Left ventricle myocardium inferior (tissue), 1 donor: Measurements from ENCODE around the gene TRIM28. TPM values are rescaled to one million over a fixed set of nuclear protein-coding genes. Genes with fewer than 3 reads are reported as not detected.

Experiments
- DNase-seq: peaks from one replicate; pipeline ENCODE4 v3.0.0-alpha.2; 2020
- H3K27ac ChIP-seq: fragments of 200-600 bp; replicated peaks from 2 replicates; pipeline ENCODE4 v1.8.0; 2021
- H3K27me3 ChIP-seq: fragments of 200-600 bp; 2 replicates; pipeline ENCODE4 v1.8.0; 2021; ENCODE audit warnings: low read depth
- H3K36me3 ChIP-seq: fragments of 200-600 bp; 2 replicates; pipeline ENCODE4 v1.8.0; 2021
- H3K4me1 ChIP-seq: fragments of 200-600 bp; 2 replicates; pipeline ENCODE4 v1.8.0; 2021
- H3K4me3 ChIP-seq: fragments of 200-600 bp; 2 replicates; pipeline ENCODE4 v1.8.0; 2021; ENCODE audit warnings: mild to moderate bottlenecking, moderate library complexity
- H3K9me3 ChIP-seq: fragments of 200-600 bp; replicated peaks from 2 replicates; pipeline ENCODE4 v1.8.0; 2021
- intact Hi-C: fragments of 100-400 bp; cut with micrococcal nuclease; formaldehyde crosslinking; loops from one replicate; pipeline ENCODE4 v1.11.0; 2022
- microRNA-seq: library from miRNA; unstranded; fragments of <30 nt; microRNA quantifications from one replicate; pipeline ENCODE4 v1.2.0, GENCODE V29; 2020
- total RNA-seq: library from RNA; stranded (reverse); fragmentation: NEBNext Ultra II Directional; extraction: Animal tissue kit (Norgen Biotek cat#: 25700); gene quantifications from one replicate; pipeline ENCODE4 v1.2.1, GENCODE V29; 2021
- TF ChIP-seq, protein P1 (sequence below): fragments of 200-600 bp; IDR thresholded peaks from 2 replicates; pipeline ENCODE4 v1.8.0; 2021; ENCODE audit warnings: antibody characterized with exemption, mild to moderate bottlenecking, borderline replicate concordance
- donor health status: DM: no; HTN: yes; CAD: no; lungs with severe emphysema.

The TRIM28 gene
- total RNA-seq, 1 donor from 2014 or later, result 136 TPM

DNA sequence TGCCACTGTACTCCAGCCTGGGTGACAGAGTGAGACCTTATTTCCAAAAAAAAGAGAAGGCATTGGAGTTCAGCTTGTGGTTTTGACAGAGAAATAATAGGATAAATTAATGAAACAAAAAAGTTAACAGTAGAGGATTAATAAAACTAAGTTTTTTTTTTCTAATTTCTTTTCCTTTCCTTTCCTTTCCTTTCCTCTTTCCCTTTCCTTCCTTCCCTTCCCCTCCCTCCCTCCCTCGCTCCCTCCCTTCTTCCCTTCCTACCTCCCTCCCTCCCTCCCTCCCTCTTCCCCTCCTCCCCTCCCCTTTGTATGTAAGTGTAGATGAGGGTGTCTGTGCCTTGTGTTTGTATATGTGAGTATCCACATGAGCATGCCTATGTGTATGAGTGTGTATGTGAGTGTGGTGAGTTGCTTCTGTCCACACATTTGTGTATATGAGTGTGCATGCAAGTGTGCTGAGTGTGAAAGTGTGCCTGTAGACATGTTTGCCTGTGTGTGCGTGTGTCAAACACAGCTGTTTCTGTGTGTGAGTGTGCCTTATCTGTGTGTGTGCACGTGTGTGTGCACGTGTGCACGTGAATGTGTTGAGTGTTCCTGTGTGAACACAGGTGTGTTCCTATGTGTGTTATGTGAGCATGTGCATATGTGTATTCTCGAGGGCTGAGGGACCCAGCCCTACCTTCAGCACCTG lies 41.7 kb downstream of the TRIM28 start:
- intact Hi-C loops, result no loop called here
- Histone ChIP-seq H3K4me3 (no peak overlapping the region), H3K4me1 (peaks cover 13% of the 10 kb centered on the region), H3K9me3 (no peaks in the 10 kb centered on the region), H3K36me3 (peaks cover 28% of the 10 kb centered on the region), H3K27ac (no peak overlapping the region), H3K27me3 (no peaks in the 10 kb centered on the region)
- TF ChIP-seq, protein P1, sequence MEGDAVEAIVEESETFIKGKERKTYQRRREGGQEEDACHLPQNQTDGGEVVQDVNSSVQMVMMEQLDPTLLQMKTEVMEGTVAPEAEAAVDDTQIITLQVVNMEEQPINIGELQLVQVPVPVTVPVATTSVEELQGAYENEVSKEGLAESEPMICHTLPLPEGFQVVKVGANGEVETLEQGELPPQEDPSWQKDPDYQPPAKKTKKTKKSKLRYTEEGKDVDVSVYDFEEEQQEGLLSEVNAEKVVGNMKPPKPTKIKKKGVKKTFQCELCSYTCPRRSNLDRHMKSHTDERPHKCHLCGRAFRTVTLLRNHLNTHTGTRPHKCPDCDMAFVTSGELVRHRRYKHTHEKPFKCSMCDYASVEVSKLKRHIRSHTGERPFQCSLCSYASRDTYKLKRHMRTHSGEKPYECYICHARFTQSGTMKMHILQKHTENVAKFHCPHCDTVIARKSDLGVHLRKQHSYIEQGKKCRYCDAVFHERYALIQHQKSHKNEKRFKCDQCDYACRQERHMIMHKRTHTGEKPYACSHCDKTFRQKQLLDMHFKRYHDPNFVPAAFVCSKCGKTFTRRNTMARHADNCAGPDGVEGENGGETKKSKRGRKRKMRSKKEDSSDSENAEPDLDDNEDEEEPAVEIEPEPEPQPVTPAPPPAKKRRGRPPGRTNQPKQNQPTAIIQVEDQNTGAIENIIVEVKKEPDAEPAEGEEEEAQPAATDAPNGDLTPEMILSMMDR, result no peak
- DNase-seq, result no peak

DNA sequence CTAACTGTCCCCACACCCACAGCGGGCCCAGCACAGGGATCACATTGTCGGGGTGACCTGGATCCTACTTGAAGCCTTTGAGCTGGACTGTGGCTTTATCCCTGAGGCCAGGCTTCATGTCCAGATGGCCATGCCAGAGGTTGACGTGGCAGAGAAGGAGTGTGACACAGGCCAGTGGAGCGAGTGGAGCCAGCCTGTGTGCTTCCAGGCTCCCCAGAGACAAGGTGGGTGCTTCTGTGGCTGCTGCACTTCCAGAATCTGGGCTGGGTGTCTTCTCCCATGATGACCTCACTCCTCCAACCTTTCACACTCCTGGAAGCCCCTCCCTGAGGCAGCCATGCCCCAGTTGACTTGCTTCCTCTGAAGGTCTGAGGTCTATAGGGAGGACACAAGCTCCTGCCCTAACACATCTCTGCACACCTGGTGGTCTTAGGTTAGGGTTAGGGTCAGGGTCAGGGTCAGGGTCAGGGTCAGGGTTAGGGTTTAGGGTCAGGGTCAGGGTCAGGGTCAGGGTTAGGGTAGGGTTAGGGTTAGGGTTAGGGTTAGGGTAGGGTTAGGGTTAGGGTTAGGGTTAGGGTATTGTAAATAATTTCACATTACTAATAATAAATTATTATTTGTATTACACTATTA lies 42.4 kb downstream of the TRIM28 start:
- Histone ChIP-seq H3K27me3 (no peaks in the 10 kb centered on the region), H3K9me3 (no peaks in the 10 kb centered on the region), H3K4me1 (peaks cover 7% of the 10 kb centered on the region), H3K36me3 (peaks cover 28% of the 10 kb centered on the region), H3K4me3 (no peak overlapping the region), H3K27ac (no peak overlapping the region)
- TF ChIP-seq, protein P1, result no peak
- intact Hi-C loops, result no loop called here
- no peak for DNase-seq

Small RNAs within 50 kb of the gene (microRNA-seq; reads per million reads assigned to microRNA genes)
- 0.94 reads per million for gene MIR6807

Other genes starting within 250 kb of the TRIM28 start
- 22.7 TPM for gene ERVK3-1, start 238.7 kb upstream of the TRIM28 start, total RNA-seq
- gene ZSCAN22, start 217.1 kb upstream of the TRIM28 start, total RNA-seq, result 1.8 TPM
- 3.7 TPM for gene A1BG, start 190.6 kb upstream of the TRIM28 start, total RNA-seq
- gene ZNF497, start 181.3 kb upstream of the TRIM28 start, total RNA-seq, result 0.41 TPM
- gene ZNF837, start 163.0 kb upstream of the TRIM28 start, total RNA-seq, result 0.19 TPM
- gene RPS5, start 156.8 kb upstream of the TRIM28 start, total RNA-seq, result 496 TPM
- gene RNF225, start 148.4 kb upstream of the TRIM28 start, total RNA-seq, result not detected
- gene ZNF584, start 135.4 kb upstream of the TRIM28 start, total RNA-seq, result 16.8 TPM
- gene ZNF132, start 103.9 kb upstream of the TRIM28 start, total RNA-seq, result 5.7 TPM
- 3.1 TPM for gene ZNF324B, start 92.4 kb upstream of the TRIM28 start, total RNA-seq
- 5.3 TPM for gene ZNF324, start 77.0 kb upstream of the TRIM28 start, total RNA-seq
- 4.9 TPM for gene ZNF446, start 67.7 kb upstream of the TRIM28 start, total RNA-seq
- 4.1 TPM for gene SLC27A5, start 32.1 kb upstream of the TRIM28 start, total RNA-seq
- 10.2 TPM for gene ZBTB45, start 24.3 kb upstream of the TRIM28 start, total RNA-seq
- gene CHMP2A, start 11.0 kb downstream of the TRIM28 start, total RNA-seq, result 124 TPM
- gene UBE2M, start 14.5 kb downstream of the TRIM28 start, total RNA-seq, result 116 TPM
- gene MZF1, start 29.3 kb downstream of the TRIM28 start, total RNA-seq, result 10.9 TPM